ENCODE data around the gene SLC6A4. TPM values are rescaled to one million over a fixed set of nuclear protein-coding genes. Genes with fewer than 3 reads are reported as not detected.

Gene SLC6A4
- total and polyA plus RNA-seq, 12 donors: 0.13 to 0.71 (median 0.29) TPM; not detected in 1

DNA sequence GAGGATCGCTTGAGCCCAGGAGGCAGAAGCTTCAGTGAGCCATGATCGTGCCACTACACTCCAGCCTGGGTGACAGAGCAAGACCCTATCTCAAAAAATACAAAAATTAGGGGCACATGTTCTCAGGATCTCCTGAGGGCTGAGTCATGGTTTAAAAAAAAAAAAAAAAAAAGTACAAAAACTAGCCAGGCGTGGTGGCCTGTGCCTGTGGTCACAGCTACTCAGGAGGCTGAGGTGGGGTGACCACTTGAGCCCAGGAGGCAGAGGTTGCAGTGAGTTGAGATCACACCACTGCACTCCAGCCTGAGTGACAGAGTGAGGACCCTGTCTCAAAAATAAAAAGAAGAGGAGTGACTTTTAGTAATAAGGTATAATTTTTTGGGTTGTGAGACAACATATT, 39.4 kb upstream of the SLC6A4 start:
- intact Hi-C loops (cut with DNase I): loop anchor here in 6 of 10 donors (5.0 to 10.0 kb wide), 5 partner anchors 148 to 173 kb away; no protein-coding TSS in a partner anchor
- H3K4me3 ChIP-seq: no peak overlapping the region
- 91 to 93% methylated on average over 3 of the region's 3 CpGs for WGBS, 2 donors
- no peaks in the 10 kb centered on the region for H3K9me3 ChIP-seq
- H3K27me3 ChIP-seq: no peaks in the 10 kb centered on the region
- ATAC-seq (no peak), DNase-seq (no peak)
- TF ChIP-seq, protein P1, sequence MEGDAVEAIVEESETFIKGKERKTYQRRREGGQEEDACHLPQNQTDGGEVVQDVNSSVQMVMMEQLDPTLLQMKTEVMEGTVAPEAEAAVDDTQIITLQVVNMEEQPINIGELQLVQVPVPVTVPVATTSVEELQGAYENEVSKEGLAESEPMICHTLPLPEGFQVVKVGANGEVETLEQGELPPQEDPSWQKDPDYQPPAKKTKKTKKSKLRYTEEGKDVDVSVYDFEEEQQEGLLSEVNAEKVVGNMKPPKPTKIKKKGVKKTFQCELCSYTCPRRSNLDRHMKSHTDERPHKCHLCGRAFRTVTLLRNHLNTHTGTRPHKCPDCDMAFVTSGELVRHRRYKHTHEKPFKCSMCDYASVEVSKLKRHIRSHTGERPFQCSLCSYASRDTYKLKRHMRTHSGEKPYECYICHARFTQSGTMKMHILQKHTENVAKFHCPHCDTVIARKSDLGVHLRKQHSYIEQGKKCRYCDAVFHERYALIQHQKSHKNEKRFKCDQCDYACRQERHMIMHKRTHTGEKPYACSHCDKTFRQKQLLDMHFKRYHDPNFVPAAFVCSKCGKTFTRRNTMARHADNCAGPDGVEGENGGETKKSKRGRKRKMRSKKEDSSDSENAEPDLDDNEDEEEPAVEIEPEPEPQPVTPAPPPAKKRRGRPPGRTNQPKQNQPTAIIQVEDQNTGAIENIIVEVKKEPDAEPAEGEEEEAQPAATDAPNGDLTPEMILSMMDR (IDR thresholded peaks at IDR 0.05): no peak
- peaks cover 0 to 14% (median 0%) of the 10 kb centered on the region in 9 donors for H3K4me1 ChIP-seq
- H3K27ac ChIP-seq: no peak overlapping the region
- peaks cover 0 to 96% (median 48%) of the 10 kb centered on the region in 9 donors for H3K36me3 ChIP-seq

DNA sequence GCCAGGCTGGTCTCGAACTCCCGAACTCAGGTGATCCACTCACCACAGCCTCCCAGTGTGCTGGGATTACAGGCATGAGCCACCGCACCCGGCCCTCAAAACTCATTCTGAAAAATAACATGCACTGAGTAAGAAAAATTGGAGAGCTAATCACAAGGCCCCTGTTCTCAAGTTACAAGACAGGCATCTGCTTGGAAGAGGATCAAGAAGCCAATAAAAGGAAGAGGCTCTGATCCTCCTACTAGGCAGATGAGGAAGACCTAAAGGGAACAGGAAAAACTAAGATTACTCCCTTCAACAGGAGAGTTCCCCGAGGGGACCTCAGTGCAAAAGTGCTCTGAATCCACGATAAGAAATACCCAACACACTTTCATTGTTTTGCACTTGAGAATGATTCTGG, 37.9 kb upstream of the SLC6A4 start:
- Histone ChIP-seq H3K27ac (no peak overlapping the region), H3K4me1 (peaks cover 0 to 12% (median 0%) of the 10 kb centered on the region in 9 donors), H3K36me3 (peaks cover 0 to 96% (median 48%) of the 10 kb centered on the region in 9 donors), H3K27me3 (no peaks in the 10 kb centered on the region), H3K4me3 (no peak overlapping the region), H3K9me3 (no peaks in the 10 kb centered on the region)
- ATAC-seq (no peak), DNase-seq (no peak)
- WGBS, 2 donors: 80 to 82% methylated on average over 6 of the region's 6 CpGs
- TF ChIP-seq, protein P1 (IDR thresholded peaks at IDR 0.05): no peak
- intact Hi-C loops (cut with DNase I): loop anchor here in 3 of 10 donors (10.0 kb wide), 2 partner anchors 149 to 169 kb away; no protein-coding TSS in a partner anchor

DNA sequence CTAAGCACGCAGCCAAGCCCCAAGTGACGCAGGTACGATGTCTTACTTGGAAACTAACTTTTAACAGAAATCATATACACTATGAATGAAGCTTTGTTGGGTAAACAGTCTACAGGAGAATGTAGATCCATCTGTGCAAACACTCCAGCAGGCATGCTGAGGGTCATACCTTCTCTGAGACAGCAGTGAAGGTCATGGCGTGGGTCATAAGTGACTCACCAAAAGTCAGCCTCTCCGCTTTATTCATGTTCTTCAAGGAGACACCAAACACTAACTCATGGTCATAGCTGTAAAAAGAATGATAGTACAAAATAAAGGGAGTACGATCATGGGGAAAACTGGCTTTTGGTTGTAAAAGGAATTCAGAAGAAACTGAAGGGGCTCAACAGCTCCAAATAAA, 35.6 kb upstream of the SLC6A4 start:
- intact Hi-C loops (cut with DNase I): loop anchor here in 3 of 10 donors (10.0 kb wide), 2 partner anchors 146 to 166 kb away; no protein-coding TSS in a partner anchor
- ATAC-seq: no peak
- 89 to 96% methylated on average over 6 of the region's 6 CpGs for WGBS, 2 donors

DNA sequence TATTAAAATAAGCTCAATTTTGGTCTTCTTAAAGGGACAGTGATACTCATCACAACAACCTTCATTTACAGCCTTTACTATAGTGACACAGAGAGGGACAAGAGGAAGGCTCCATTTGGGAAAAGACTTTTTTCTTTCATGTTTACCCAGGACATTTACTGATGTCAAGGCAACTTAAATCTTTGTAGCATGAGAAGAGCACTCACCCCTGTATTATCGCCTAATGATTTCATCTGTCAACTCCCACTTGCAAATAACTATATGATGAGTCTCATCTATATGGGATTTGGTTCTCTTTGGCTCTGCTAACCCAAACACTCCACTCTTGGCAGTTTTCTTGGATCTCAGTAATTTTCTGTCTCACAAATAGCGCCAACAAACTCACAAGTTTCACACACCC, 32.1 kb upstream of the SLC6A4 start:
- peaks cover 0 to 100% (median 26%) of the 10 kb centered on the region in 9 donors for H3K36me3 ChIP-seq
- H3K4me1 ChIP-seq: peaks cover 2 to 30% (median 24%) of the 10 kb centered on the region in 9 donors
- TF ChIP-seq, protein P1 (IDR thresholded peaks at IDR 0.05): no peak
- ATAC-seq (no peak), DNase-seq (no peak)
- H3K4me3 ChIP-seq: no peak overlapping the region
- H3K9me3 ChIP-seq: no peaks in the 10 kb centered on the region
- no peak overlapping the region for H3K27ac ChIP-seq
- intact Hi-C loops (cut with DNase I): loop anchor here in 2 of 10 donors (2.0 to 5.0 kb wide), 2 partner anchors 50 to 69 kb away; no protein-coding TSS in a partner anchor
- 90 to 97% methylated on average over 2 of the region's 2 CpGs for WGBS, 2 donors
- no peaks in the 10 kb centered on the region for H3K27me3 ChIP-seq

More for the DNA sequence above, 35.6 kb upstream of the SLC6A4 start:
- Histone ChIP-seq H3K4me1 (no peaks in the 10 kb centered on the region), H3K9me3 (no peaks in the 10 kb centered on the region), H3K4me3 (no peak overlapping the region), H3K27ac (no peak overlapping the region), H3K36me3 (peaks cover 0 to 100% (median 48%) of the 10 kb centered on the region in 9 donors), H3K27me3 (no peaks in the 10 kb centered on the region)
- DNase-seq: no peak
- TF ChIP-seq, protein P1 (IDR thresholded peaks at IDR 0.05): no peak

All from heart right ventricle (tissue), 16 donors.